HepG2 (cell line): Measurements from ENCODE around the gene C1R. TPM values are rescaled to one million over a fixed set of nuclear protein-coding genes. Genes with fewer than 3 reads are reported as not detected.

Experiments used
- ARID5B ChIP-seq: IDR thresholded peaks from 2 replicates; pipeline ENCODE4 v1.4.0; 2020; ENCODE audit warnings: mild to moderate bottlenecking, missing genetic modification reagents
- FOXA3 ChIP-seq: IDR thresholded peaks from 2 replicates; pipeline ENCODE4 v1.6.1; 2016; ENCODE audit warnings: missing genetic modification reagents, missing compliant biosample characterization
- IKZF5 ChIP-seq: IDR thresholded peaks from 2 replicates; pipeline ENCODE4 v1.6.1; 2018; ENCODE audit warnings: missing genetic modification reagents, mild to moderate bottlenecking, missing compliant biosample characterization
- SIX1 ChIP-seq: sonication (generic); formaldehyde crosslinking; IDR thresholded peaks from 2 replicates; pipeline ENCODE4 v1.4.0; 2020; ENCODE audit warnings: missing genetic modification reagents, borderline replicate concordance
- SPEN ChIP-seq: sonication (generic); formaldehyde crosslinking; IDR thresholded peaks from 2 replicates; pipeline ENCODE4 v1.5.1; 2020; ENCODE audit warnings: low read depth, mild to moderate bottlenecking, missing genetic modification reagents
- ZBTB40 ChIP-seq, 2 experiments: fragments of 450-650 bp in 1 of 2; sonication (generic) in 1 of 2; formaldehyde crosslinking in 1 of 2; IDR thresholded peaks; 2 replicates each; pipeline versions ENCODE4 v1.6.1 to v1.8.0; 2016 to 2022; ENCODE audit warnings: antibody characterized with exemption in 1 of 2, mild to moderate bottlenecking in 1 of 2, missing genetic modification reagents in 1 of 2
- ZNF431 ChIP-seq: sonication (generic); formaldehyde crosslinking; IDR thresholded peaks from 2 replicates; pipeline ENCODE4 v1.9.0; 2022; ENCODE audit warnings: missing genetic modification reagents, low read depth, mild to moderate bottlenecking, borderline replicate concordance
- polyA plus RNA-seq, 8 experiments: library from polyadenylated mRNA; depleted of rRNA in 3 of 8; stranded (reverse) in 7 of 8; unstranded in 1 of 8; fragments of >200 nt; fragmentation: Illumina TruSeq in 4 of 8; extraction: Trizol in 4 of 8; gene quantifications; 2 replicates each; pipeline versions ENCODE4 v1.2.1 to v1.2.3, GENCODE V29; 2011 to 2016; ENCODE audit warnings: low read depth in 4 of 8, missing spikeins in 1 of 8, mixed read lengths in 1 of 8; ENCODE audit not compliant: insufficient read depth in 1 of 8
- total RNA-seq, 5 experiments: library from RNA; depleted of rRNA; stranded (reverse); fragments of >200 nt; fragmentation: Illumina TruSeq; extraction: Trizol; gene quantifications; 2 replicates each; pipeline ENCODE4 v1.2.3, GENCODE V29; 2016; ENCODE audit warnings: low read depth in 1 of 5
- TF ChIP-seq, protein P1 (sequence below): sonication (generic); formaldehyde crosslinking; IDR thresholded peaks from 2 replicates; pipeline ENCODE4 v1.4.0; 2020; ENCODE audit warnings: missing genetic modification reagents
- TF ChIP-seq, protein P2 (sequence below): sonication (generic); formaldehyde crosslinking; IDR thresholded peaks from 2 replicates; pipeline ENCODE4 v1.4.0; 2020; ENCODE audit warnings: missing genetic modification reagents

The C1R gene
- total and polyA plus RNA-seq, 2 of the 13 experiments (the other 11 are each of a cell fraction or from before 2014, with no cell fraction given), result 3.5 to 6.5 TPM

DNA sequence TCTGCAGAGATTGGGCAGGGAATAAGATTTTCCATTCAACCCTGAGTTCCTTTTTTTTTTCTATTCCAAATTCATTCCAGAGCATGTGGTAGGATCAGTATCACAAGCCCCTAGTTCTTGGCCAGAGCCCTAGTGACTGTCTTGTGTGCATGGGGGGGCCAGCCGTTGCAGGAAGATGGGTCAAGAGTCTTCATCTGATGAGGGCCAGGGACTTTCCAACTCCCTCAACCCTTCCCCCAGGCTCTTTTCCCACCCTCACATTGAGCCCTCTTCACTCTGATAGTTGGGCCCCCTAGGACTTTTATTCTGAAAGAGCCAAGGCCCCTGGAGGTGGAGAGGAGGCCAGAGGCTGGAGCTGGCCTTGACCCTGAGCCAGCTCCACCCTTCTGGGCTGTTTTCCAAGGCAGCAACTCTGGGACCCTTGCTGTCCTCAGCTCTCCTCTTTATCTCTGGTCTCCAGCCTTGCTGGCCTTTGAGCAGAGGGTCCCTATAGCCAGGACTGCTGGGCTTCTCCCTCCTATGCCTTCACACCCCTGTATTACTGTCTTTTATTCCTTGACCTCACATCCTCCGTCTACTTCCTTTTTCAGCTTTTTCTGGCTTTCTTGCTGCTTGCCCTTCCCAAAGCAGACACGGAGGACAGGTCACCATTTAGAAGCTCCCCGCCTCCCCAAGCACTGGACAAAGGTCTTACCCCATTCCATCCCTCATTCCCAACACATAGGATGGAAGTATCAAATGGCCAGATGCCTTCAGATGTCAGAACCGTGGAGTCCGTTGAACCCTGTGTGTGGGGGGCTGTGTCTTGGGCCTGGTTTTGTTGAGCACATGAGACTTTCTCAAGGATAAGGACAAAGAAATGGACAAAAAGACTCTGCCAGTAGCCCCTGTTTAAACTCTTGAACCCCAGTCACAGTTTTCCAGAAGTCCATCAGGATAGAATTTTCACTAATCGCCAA lies 30.8 kb upstream of the C1R start (continued):
- TF ChIP-seq ZBTB40 (IDR thresholded peaks at IDR 0.05), result no peak
- TF ChIP-seq ZBTB40 (CRISPR knock-in tag; IDR thresholded peaks at IDR 0.05), result 0 out of 2 replicates have a peak, but pooled peaks have one; percentile 27
- TF ChIP-seq, protein P1, sequence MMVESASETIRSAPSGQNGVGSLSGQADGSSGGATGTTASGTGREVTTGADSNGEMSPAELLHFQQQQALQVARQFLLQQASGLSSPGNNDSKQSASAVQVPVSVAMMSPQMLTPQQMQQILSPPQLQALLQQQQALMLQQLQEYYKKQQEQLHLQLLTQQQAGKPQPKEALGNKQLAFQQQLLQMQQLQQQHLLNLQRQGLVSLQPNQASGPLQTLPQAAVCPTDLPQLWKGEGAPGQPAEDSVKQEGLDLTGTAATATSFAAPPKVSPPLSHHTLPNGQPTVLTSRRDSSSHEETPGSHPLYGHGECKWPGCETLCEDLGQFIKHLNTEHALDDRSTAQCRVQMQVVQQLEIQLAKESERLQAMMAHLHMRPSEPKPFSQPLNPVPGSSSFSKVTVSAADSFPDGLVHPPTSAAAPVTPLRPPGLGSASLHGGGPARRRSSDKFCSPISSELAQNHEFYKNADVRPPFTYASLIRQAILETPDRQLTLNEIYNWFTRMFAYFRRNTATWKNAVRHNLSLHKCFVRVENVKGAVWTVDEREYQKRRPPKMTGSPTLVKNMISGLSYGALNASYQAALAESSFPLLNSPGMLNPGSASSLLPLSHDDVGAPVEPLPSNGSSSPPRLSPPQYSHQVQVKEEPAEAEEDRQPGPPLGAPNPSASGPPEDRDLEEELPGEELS (CRISPR knock-in tag), result 0 out of 2 replicates have a peak, but pooled peaks have one; percentile 25
- no peak for TF ChIP-seq SIX1 (CRISPR knock-in tag)
- TF ChIP-seq, protein P2, sequence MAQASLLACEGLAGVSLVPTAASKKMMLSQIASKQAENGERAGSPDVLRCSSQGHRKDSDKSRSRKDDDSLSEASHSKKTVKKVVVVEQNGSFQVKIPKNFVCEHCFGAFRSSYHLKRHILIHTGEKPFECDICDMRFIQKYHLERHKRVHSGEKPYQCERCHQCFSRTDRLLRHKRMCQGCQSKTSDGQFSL (CRISPR knock-in tag), result 0 out of 2 replicates have a peak, but pooled peaks have one; percentile 28
- TF ChIP-seq ARID5B (CRISPR knock-in tag), result peak; percentile 53; the same call in 1 of the 2 replicates
- TF ChIP-seq FOXA3, result peak; percentile 19; the same call in 1 of the 2 replicates
- TF ChIP-seq ZNF431, result no peak
- no peak for TF ChIP-seq SPEN (CRISPR knock-in tag)
- peak; percentile 53; the same call in 1 of the 2 replicates for TF ChIP-seq IKZF5 (CRISPR knock-in tag)
